Measurements from ENCODE around the gene BEST3.

DNA sequence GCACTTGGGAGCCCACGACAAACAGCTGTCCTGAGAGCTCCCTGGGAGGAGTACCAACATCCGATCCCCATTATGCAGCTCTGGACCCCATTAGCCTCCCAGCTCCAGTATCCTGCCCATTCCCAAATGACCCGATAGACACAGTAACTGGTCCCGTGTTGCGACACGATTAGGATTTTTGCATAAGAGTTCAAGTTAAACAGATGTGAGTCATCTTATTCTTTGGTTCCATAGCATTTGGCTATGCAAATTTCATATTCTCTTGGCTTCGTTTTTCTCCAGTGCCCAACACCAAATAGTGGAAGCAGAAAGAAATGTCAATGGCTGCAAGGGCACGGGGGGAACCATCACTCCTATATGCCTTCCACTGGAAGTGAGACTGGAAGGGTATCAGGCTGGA lies 45.4 kb downstream of the BEST3 start:
- TF ChIP-seq, protein P1, sequence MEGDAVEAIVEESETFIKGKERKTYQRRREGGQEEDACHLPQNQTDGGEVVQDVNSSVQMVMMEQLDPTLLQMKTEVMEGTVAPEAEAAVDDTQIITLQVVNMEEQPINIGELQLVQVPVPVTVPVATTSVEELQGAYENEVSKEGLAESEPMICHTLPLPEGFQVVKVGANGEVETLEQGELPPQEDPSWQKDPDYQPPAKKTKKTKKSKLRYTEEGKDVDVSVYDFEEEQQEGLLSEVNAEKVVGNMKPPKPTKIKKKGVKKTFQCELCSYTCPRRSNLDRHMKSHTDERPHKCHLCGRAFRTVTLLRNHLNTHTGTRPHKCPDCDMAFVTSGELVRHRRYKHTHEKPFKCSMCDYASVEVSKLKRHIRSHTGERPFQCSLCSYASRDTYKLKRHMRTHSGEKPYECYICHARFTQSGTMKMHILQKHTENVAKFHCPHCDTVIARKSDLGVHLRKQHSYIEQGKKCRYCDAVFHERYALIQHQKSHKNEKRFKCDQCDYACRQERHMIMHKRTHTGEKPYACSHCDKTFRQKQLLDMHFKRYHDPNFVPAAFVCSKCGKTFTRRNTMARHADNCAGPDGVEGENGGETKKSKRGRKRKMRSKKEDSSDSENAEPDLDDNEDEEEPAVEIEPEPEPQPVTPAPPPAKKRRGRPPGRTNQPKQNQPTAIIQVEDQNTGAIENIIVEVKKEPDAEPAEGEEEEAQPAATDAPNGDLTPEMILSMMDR (IDR thresholded peaks at IDR 0.05), result no peak
- no peak for TF ChIP-seq EZH2 (IDR thresholded peaks at IDR 0.05; ENCODE audit: borderline replicate concordance, insufficient read depth, low read depth, low read length, poor library complexity, severe bottlenecking)
